ENCODE measurements around the gene PHACTR3. TPM values are rescaled to one million over a fixed set of nuclear protein-coding genes. Genes with fewer than 3 reads are reported as not detected.

Gene PHACTR3
- total RNA-seq, 1 experiment from 2014 or later, result 10.0 TPM

GRCh38 chr20:59783641-59784010 lies 179.3 kb downstream of the PHACTR3 start:
- no peak overlapping the region for H3K27ac Mint-ChIP-seq (ENCODE audit: unreplicated experiment)
- H3K4me1 Mint-ChIP-seq (ENCODE audit: low read depth, unreplicated experiment), result no peaks in the 10 kb centered on the region
- DNase-seq, result no peak
- H3K4me3 Mint-ChIP-seq (ENCODE audit: low read depth, unreplicated experiment), result no peak overlapping the region
- H3K9me3 Mint-ChIP-seq (ENCODE audit: low read depth, unreplicated experiment), result no peaks in the 10 kb centered on the region
- CTCF ChIA-PET, result interaction anchor here (0.6 to 4.9 kb wide), 18 partner anchors 10 to 202 kb away, joined by 3 to 93 read pairs (median 4); no protein-coding TSS in a partner anchor
- no peaks in the 10 kb centered on the region for H3K36me3 Mint-ChIP-seq (ENCODE audit: insufficient read depth, unreplicated experiment)
- BruUV-seq (replicated peaks), result no TSS peak
- TF ChIP-seq CTCF (IDR thresholded peaks at IDR 0.05; ENCODE audit: unreplicated experiment), result no peak
- intact Hi-C loops (cut with micrococcal nuclease; ENCODE audit: unreplicated experiment), result loop anchor here (1.0 to 2.0 kb wide), 2 partner anchors 41 to 67 kb away; no protein-coding TSS in a partner anchor
- H3K27me3 Mint-ChIP-seq (ENCODE audit: unreplicated experiment), result peaks cover 9% of the 10 kb centered on the region

- DNase-seq, result no peak
- H3K27me3 Mint-ChIP-seq (ENCODE audit: unreplicated experiment), result peaks cover 13% of the 10 kb centered on the region
- CTCF ChIA-PET, result interaction anchor here (1.1 to 4.9 kb wide), 3 partner anchors 52 to 65 kb away, joined by 7 to 93 read pairs (median 8); no protein-coding TSS in a partner anchor
- no peak overlapping the region for H3K4me3 Mint-ChIP-seq (ENCODE audit: low read depth, unreplicated experiment)
- no peaks in the 10 kb centered on the region for H3K4me1 Mint-ChIP-seq (ENCODE audit: low read depth, unreplicated experiment)
- H3K9me3 Mint-ChIP-seq (ENCODE audit: low read depth, unreplicated experiment), result no peaks in the 10 kb centered on the region
- TF ChIP-seq CTCF (IDR thresholded peaks at IDR 0.05; ENCODE audit: unreplicated experiment), result no peak
- no peaks in the 10 kb centered on the region for H3K36me3 Mint-ChIP-seq (ENCODE audit: insufficient read depth, unreplicated experiment)
- intact Hi-C loops (cut with micrococcal nuclease; ENCODE audit: unreplicated experiment), result no loop called here
- BruUV-seq (replicated peaks), result no TSS peak
- H3K27ac Mint-ChIP-seq (ENCODE audit: unreplicated experiment), result no peak overlapping the region
These were observed 180.0 kb downstream of the PHACTR3 start for GRCh38 chr20:59784365-59784764.

- no peak overlapping the region for H3K27ac Mint-ChIP-seq (ENCODE audit: unreplicated experiment)
- H3K36me3 Mint-ChIP-seq (ENCODE audit: insufficient read depth, unreplicated experiment), result no peaks in the 10 kb centered on the region
- BruUV-seq (replicated peaks), result no TSS peak
- no peak overlapping the region for H3K4me3 Mint-ChIP-seq (ENCODE audit: low read depth, unreplicated experiment)
- no peaks in the 10 kb centered on the region for H3K9me3 Mint-ChIP-seq (ENCODE audit: low read depth, unreplicated experiment)
- intact Hi-C loops (cut with micrococcal nuclease; ENCODE audit: unreplicated experiment), result no loop called here
- CTCF ChIA-PET, result interaction anchor here (1.1 to 4.9 kb wide), 3 partner anchors 59 to 65 kb away, joined by 7 to 93 read pairs (median 11); no protein-coding TSS in a partner anchor
- no peak for TF ChIP-seq CTCF (IDR thresholded peaks at IDR 0.05; ENCODE audit: unreplicated experiment)
- no peak for DNase-seq
- peaks cover 13% of the 10 kb centered on the region for H3K27me3 Mint-ChIP-seq (ENCODE audit: unreplicated experiment)
- H3K4me1 Mint-ChIP-seq (ENCODE audit: low read depth, unreplicated experiment), result no peaks in the 10 kb centered on the region
These were observed 180.7 kb downstream of the PHACTR3 start for GRCh38 chr20:59784791-59785668.

- H3K27me3 Mint-ChIP-seq (ENCODE audit: unreplicated experiment), result peaks cover 13% of the 10 kb centered on the region
- H3K9me3 Mint-ChIP-seq (ENCODE audit: low read depth, unreplicated experiment), result no peaks in the 10 kb centered on the region
- H3K27ac Mint-ChIP-seq (ENCODE audit: unreplicated experiment), result no peak overlapping the region
- BruUV-seq (replicated peaks), result no TSS peak
- TF ChIP-seq CTCF (IDR thresholded peaks at IDR 0.05; ENCODE audit: unreplicated experiment), result no peak
- DNase-seq, result no peak
- no peaks in the 10 kb centered on the region for H3K36me3 Mint-ChIP-seq (ENCODE audit: insufficient read depth, unreplicated experiment)
- H3K4me3 Mint-ChIP-seq (ENCODE audit: low read depth, unreplicated experiment), result no peak overlapping the region
- intact Hi-C loops (cut with micrococcal nuclease; ENCODE audit: unreplicated experiment), result no loop called here
- CTCF ChIA-PET, result interaction anchor here (1.9 kb wide), 1 partner anchor 64 kb away, joined by 11 read pairs; no protein-coding TSS in a partner anchor
- no peaks in the 10 kb centered on the region for H3K4me1 Mint-ChIP-seq (ENCODE audit: low read depth, unreplicated experiment)
These were observed 181.3 kb downstream of the PHACTR3 start for GRCh38 chr20:59785669-59785959.
